Stimulated activated CD8-positive, alpha-beta memory T cell treated with anti-CD3 and anti-CD28 coated beads, Interleukin-4, amount 100 ng/mL, for 48 hours (primary cell): Measurements from ENCODE around the gene AHCYL2.
"Not testable (repeated sequence)": the region's sequence is repeated elsewhere in the genome, so short reads cannot be mapped to it uniquely, and the experiment has no call there.

Source experiments
- DNase-seq: peaks from one replicate; pipeline ENCODE4 v3.0.0-alpha.2; 2020

The AHCYL2 gene

GRCh38 chr7:129431911-129432643 lies 207.2 kb downstream of the AHCYL2 start:
- no peak for DNase-seq

GRCh38 chr7:129433847-129434674 lies 209.2 kb downstream of the AHCYL2 start, which contains the start of gene STRIP2:
STRIP2 (plus strand) TSS chr7:129434432; CDS start chr7:129434473, 41 bp downstream.
- DNase-seq: peak; percentile 97

GRCh38 chr7:129434675-129435318 lies 210.0 kb downstream of the AHCYL2 start:
- no peak for DNase-seq

- DNase-seq: no peak
Measured at GRCh38 chr7:129435414-129435829, 210.6 kb downstream of the AHCYL2 start.

GRCh38 chr7:129436335-129436923 lies 211.6 kb downstream of the AHCYL2 start:
- DNase-seq: no peak

GRCh38 chr7:129437190-129437589 lies 212.4 kb downstream of the AHCYL2 start:
- DNase-seq: no peak

- no peak for DNase-seq
Measured at GRCh38 chr7:129438281-129438838, 213.5 kb downstream of the AHCYL2 start.

GRCh38 chr7:129438839-129439651 lies 214.2 kb downstream of the AHCYL2 start:
- peak; percentile 76 for DNase-seq

- DNase-seq: no peak
Measured at GRCh38 chr7:129439963-129440625, 215.3 kb downstream of the AHCYL2 start.

- DNase-seq: no peak
Measured at GRCh38 chr7:129443612-129444011, 218.8 kb downstream of the AHCYL2 start.

- DNase-seq: not testable (repeated sequence)
Measured at GRCh38 chr7:129444776-129445175, 219.9 kb downstream of the AHCYL2 start.

- DNase-seq: not testable (repeated sequence)
Measured at GRCh38 chr7:129446925-129447324, 222.1 kb downstream of the AHCYL2 start.

- not testable (repeated sequence) for DNase-seq
Measured at GRCh38 chr7:129447445-129447844, 222.6 kb downstream of the AHCYL2 start.

- not testable (repeated sequence) for DNase-seq
Measured at GRCh38 chr7:129448608-129449007, 223.8 kb downstream of the AHCYL2 start.

- DNase-seq: no peak
Measured at GRCh38 chr7:129450295-129450694, 225.5 kb downstream of the AHCYL2 start.

- no peak for DNase-seq
Measured at GRCh38 chr7:129452589-129453231, 227.9 kb downstream of the AHCYL2 start.

GRCh38 chr7:129453510-129454248 lies 228.8 kb downstream of the AHCYL2 start:
- DNase-seq: no peak

GRCh38 chr7:129454249-129454551 lies 229.4 kb downstream of the AHCYL2 start:
- no peak for DNase-seq

- no peak for DNase-seq
Measured at GRCh38 chr7:129456421-129456820, 231.6 kb downstream of the AHCYL2 start.

GRCh38 chr7:129457101-129457500 lies 232.3 kb downstream of the AHCYL2 start:
- no peak for DNase-seq
